GM23248 (cell line): Measurements from ENCODE around the gene SLC46A1. TPM values are rescaled to one million over a fixed set of nuclear protein-coding genes. Genes with fewer than 3 reads are reported as not detected.

Experiments used
- DNase-seq: peaks from one replicate; pipeline ENCODE4 v3.0.0-alpha.2; 2015
- H2AFZ ChIP-seq: fragments of 200-600 bp; sonication (generic); 2 replicates; pipeline ENCODE4 v1.6.1; 2016; ENCODE audit warnings: antibody characterized with exemption
- H3F3A ChIP-seq: fragments of 200-600 bp; sonication (generic); 2 replicates; pipeline ENCODE4 v1.6.1; 2016; ENCODE audit warnings: mild to moderate bottlenecking, antibody characterized with exemption, mixed run types; ENCODE audit not compliant: insufficient read depth
- H3K27ac ChIP-seq: fragments of 200-600 bp; sonication (generic); 2 replicates; pipeline ENCODE4 v1.5.1; 2016; ENCODE audit warnings: mild to moderate bottlenecking
- H3K27me3 ChIP-seq: fragments of 200-600 bp; sonication (generic); replicated peaks from 2 replicates; pipeline ENCODE4 v1.6.1; 2016; ENCODE audit warnings: mild to moderate bottlenecking; ENCODE audit not compliant: insufficient read depth
- H3K36me3 ChIP-seq: fragments of 200-600 bp; sonication (generic); 2 replicates; pipeline ENCODE4 v1.6.1; 2016; ENCODE audit warnings: low read depth, mild to moderate bottlenecking
- H3K4me1 ChIP-seq: fragments of 200-600 bp; sonication (generic); 2 replicates; pipeline ENCODE4 v1.6.1; 2016; ENCODE audit warnings: mild to moderate bottlenecking; ENCODE audit not compliant: insufficient read depth
- H3K4me2 ChIP-seq: fragments of 200-600 bp; sonication (generic); one replicate; pipeline ENCODE4 v1.6.1; 2016; ENCODE audit warnings: mild to moderate bottlenecking; ENCODE audit not compliant: unreplicated experiment
- H3K4me3 ChIP-seq: fragments of 200-600 bp; sonication (generic); 2 replicates; pipeline ENCODE4 v1.5.1; 2016; ENCODE audit warnings: mild to moderate bottlenecking
- H3K79me2 ChIP-seq: fragments of 200-600 bp; sonication (generic); 2 replicates; pipeline ENCODE4 v1.6.1; 2016; ENCODE audit warnings: mild to moderate bottlenecking; ENCODE audit not compliant: insufficient read depth
- H3K9ac ChIP-seq: fragments of 200-600 bp; sonication (generic); 2 replicates; pipeline ENCODE4 v1.6.1; 2016; ENCODE audit warnings: mild to moderate bottlenecking
- H3K9me2 ChIP-seq: fragments of 200-600 bp; sonication (generic); 2 replicates; pipeline ENCODE4 v1.6.1; 2016; ENCODE audit warnings: mixed run types, mild to moderate bottlenecking, moderate library complexity; ENCODE audit not compliant: insufficient read depth
- H3K9me3 ChIP-seq: fragments of 200-600 bp; sonication (generic); one replicate; pipeline ENCODE4 v1.6.1; 2017; ENCODE audit warnings: low read depth
- H4K20me1 ChIP-seq: fragments of 200-600 bp; sonication (generic); 2 replicates; pipeline ENCODE4 v1.6.0; 2016; ENCODE audit not compliant: insufficient read depth
- EZH2 ChIP-seq: fragments of 200-600 bp; sonication (generic); IDR thresholded peaks from 2 replicates; pipeline ENCODE4 v1.6.1; 2018; ENCODE audit warnings: antibody characterized with exemption, mild to moderate bottlenecking; ENCODE audit not compliant: insufficient read depth, poor library complexity, severe bottlenecking
- EZH2phosphoT487 ChIP-seq: fragments of 200-600 bp; sonication (generic); IDR thresholded peaks from 2 replicates; pipeline ENCODE4 v1.6.1; 2018; ENCODE audit warnings: antibody characterized with exemption, moderate library complexity, mild to moderate bottlenecking, low read depth; ENCODE audit not compliant: insufficient read depth
- WGBS, 2 experiments: methylation state at CpG; one replicate each; pipeline ENCODE4 v1.1.6; 2015 to 2017; ENCODE audit warnings: low lambda C conversion rate in 2 of 2, low coverage in 1 of 2; ENCODE audit errors: missing lambda C conversion rate in 2 of 2; 5-methylcytosine and 5-hydroxymethylcytosine counted together
- in situ Hi-C: fragments of 300-500 bp; cut with MboI; formaldehyde crosslinking; loops from 2 replicates; pipeline ENCODE4 v1.15.0; 2020
- polyA plus RNA-seq: library from polyadenylated mRNA; unstranded; fragments of >200 nt; fragmentation: Nextera tagmentation; extraction: Ambion mirVana; gene quantifications from 2 replicates; pipeline ENCODE4 v1.2.1, GENCODE V29; 2016
- total RNA-seq: library from RNA; depleted of rRNA; stranded (reverse); fragments of >200 nt; shearing (Covaris generic); gene quantifications from 2 replicates; pipeline ENCODE4 v1.2.3, GENCODE V29; 2014

Gene SLC46A1
- total and polyA plus RNA-seq, 2 experiments from 2014 or later: 4.9 to 11.1 TPM

DNA sequence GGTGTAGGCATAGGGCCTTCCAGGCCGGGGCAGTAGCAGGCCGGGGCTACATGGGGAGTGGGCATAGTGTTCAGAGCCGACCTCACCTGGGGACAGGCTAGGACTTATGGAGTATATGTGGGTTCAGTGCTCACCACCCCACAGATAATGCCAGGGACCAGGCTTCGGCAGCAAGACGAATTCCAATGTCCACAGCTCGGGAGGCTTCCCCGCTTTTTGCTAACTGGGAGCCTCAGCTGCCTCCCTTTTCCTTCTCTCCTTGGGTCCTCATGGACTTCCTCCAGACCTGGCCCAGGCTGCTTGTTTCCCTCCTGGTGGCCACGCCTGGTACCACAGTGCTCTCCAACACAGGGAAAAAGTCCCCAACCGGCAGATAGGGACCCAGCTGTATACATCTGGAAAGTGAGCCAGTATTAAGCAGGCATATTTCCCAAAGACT is 20.1 kb upstream of the SLC46A1 start:
- no peak overlapping the region for H2AFZ ChIP-seq
- no peak overlapping the region for H3K9ac ChIP-seq
- DNase-seq: peak; percentile 34
- in situ Hi-C loops: no loop called here
- TF ChIP-seq EZH2phosphoT487: no peak
- TF ChIP-seq EZH2: no peak
- no peaks in the 10 kb centered on the region for H3K79me2 ChIP-seq
- peaks cover 16% of the 10 kb centered on the region for H3K27me3 ChIP-seq
- no peaks in the 10 kb centered on the region for H3K36me3 ChIP-seq
- no peaks in the 10 kb centered on the region for H3K9me3 ChIP-seq
- no peak overlapping the region for H3K4me2 ChIP-seq
- no peaks in the 10 kb centered on the region for H3F3A ChIP-seq
- no peak overlapping the region for H3K4me3 ChIP-seq
- 75 to 76% methylated on average over 9 of the region's 9 CpGs for WGBS, 2 experiments
- no peaks in the 10 kb centered on the region for H3K9me2 ChIP-seq
- H3K27ac ChIP-seq: no peak overlapping the region
- H4K20me1 ChIP-seq: no peaks in the 10 kb centered on the region
- no peaks in the 10 kb centered on the region for H3K4me1 ChIP-seq

- 70 to 71% methylated on average over 12 to 13 of the region's 13 CpGs for WGBS, 2 experiments
- H3K27me3 ChIP-seq: peaks cover 16% of the 10 kb centered on the region
- no peaks in the 10 kb centered on the region for H3K9me3 ChIP-seq
- no peaks in the 10 kb centered on the region for H3K4me1 ChIP-seq
- H3K9me2 ChIP-seq: no peaks in the 10 kb centered on the region
- in situ Hi-C loops: no loop called here
- no peak for DNase-seq
- no peak overlapping the region for H3K9ac ChIP-seq
- TF ChIP-seq EZH2phosphoT487: no peak
- TF ChIP-seq EZH2: no peak
- no peak overlapping the region for H2AFZ ChIP-seq
- no peaks in the 10 kb centered on the region for H3K79me2 ChIP-seq
- no peak overlapping the region for H3K4me2 ChIP-seq
- H3K4me3 ChIP-seq: no peak overlapping the region
- no peaks in the 10 kb centered on the region for H4K20me1 ChIP-seq
- H3F3A ChIP-seq: no peaks in the 10 kb centered on the region
- no peaks in the 10 kb centered on the region for H3K36me3 ChIP-seq
- H3K27ac ChIP-seq: no peak overlapping the region
Observed at GRCh38 chr17:28425206-28425605, 19.2 kb upstream of the SLC46A1 start.

- in situ Hi-C loops: no loop called here
- Histone ChIP-seq H3K9me3 (no peaks in the 10 kb centered on the region), H3F3A (no peaks in the 10 kb centered on the region), H3K9me2 (no peaks in the 10 kb centered on the region), H4K20me1 (no peaks in the 10 kb centered on the region), H3K4me3 (no peak overlapping the region), H3K4me2 (no peak overlapping the region), H2AFZ (no peak overlapping the region), H3K79me2 (no peaks in the 10 kb centered on the region), H3K27ac (no peak overlapping the region), H3K4me1 (no peaks in the 10 kb centered on the region), H3K9ac (no peak overlapping the region), H3K36me3 (no peaks in the 10 kb centered on the region), H3K27me3 (peaks cover 19% of the 10 kb centered on the region)
- DNase-seq: no peak
- WGBS, 2 experiments: 38 to 40% methylated on average over 7 of the region's 7 CpGs
- TF ChIP-seq EZH2phosphoT487 (no peak), EZH2 (no peak)
Observed at GRCh38 chr17:28421787-28422305, 15.8 kb upstream of the SLC46A1 start.

GRCh38 chr17:28416703-28417311 is 10.8 kb upstream of the SLC46A1 start:
- Histone ChIP-seq H3K79me2 (no peaks in the 10 kb centered on the region), H3K9me2 (no peaks in the 10 kb centered on the region), H3K4me2 (no peak overlapping the region), H3K4me1 (no peaks in the 10 kb centered on the region), H3K36me3 (no peaks in the 10 kb centered on the region), H3K9me3 (no peaks in the 10 kb centered on the region), H3K4me3 (no peak overlapping the region), H3F3A (no peaks in the 10 kb centered on the region), H2AFZ (peak overlapping the region; percentile 64), H3K9ac (no peak overlapping the region), H3K27ac (no peak overlapping the region), H3K27me3 (peaks cover 23% of the 10 kb centered on the region), H4K20me1 (no peaks in the 10 kb centered on the region)
- in situ Hi-C loops: no loop called here
- TF ChIP-seq EZH2 (no peak), EZH2phosphoT487 (no peak)
- WGBS, 2 experiments: 19 to 21% methylated on average over 13 of the region's 13 CpGs
- peak; percentile 81 for DNase-seq
